ENCODE measurements around the gene PTGES3L. TPM values are rescaled to one million over a fixed set of nuclear protein-coding genes. Genes with fewer than 3 reads are reported as not detected.
"Not testable (repeated sequence)": the region's sequence is repeated elsewhere in the genome, so short reads cannot be mapped to it uniquely, and the experiment has no call there.

PTGES3L gene
- total RNA-seq, 1 donor from 2014 or later: 50.6 TPM

- DNase-seq (peak; percentile 44), ATAC-seq (ENCODE audit: poor library complexity) (peak; percentile 75)
- intact Hi-C loops (cut with DNase I): loop anchor here (2.0 kb wide), 1 partner anchor 95 kb away; no protein-coding TSS in a partner anchor
Observed at GRCh38 chr17:42937712-42938596, 41.9 kb downstream of the PTGES3L start.

GRCh38 chr17:42929497-42929844, 50.4 kb downstream of the PTGES3L start:
- intact Hi-C loops (cut with DNase I): no loop called here
- ATAC-seq (ENCODE audit: poor library complexity): no peak
- DNase-seq: no peak

DNA sequence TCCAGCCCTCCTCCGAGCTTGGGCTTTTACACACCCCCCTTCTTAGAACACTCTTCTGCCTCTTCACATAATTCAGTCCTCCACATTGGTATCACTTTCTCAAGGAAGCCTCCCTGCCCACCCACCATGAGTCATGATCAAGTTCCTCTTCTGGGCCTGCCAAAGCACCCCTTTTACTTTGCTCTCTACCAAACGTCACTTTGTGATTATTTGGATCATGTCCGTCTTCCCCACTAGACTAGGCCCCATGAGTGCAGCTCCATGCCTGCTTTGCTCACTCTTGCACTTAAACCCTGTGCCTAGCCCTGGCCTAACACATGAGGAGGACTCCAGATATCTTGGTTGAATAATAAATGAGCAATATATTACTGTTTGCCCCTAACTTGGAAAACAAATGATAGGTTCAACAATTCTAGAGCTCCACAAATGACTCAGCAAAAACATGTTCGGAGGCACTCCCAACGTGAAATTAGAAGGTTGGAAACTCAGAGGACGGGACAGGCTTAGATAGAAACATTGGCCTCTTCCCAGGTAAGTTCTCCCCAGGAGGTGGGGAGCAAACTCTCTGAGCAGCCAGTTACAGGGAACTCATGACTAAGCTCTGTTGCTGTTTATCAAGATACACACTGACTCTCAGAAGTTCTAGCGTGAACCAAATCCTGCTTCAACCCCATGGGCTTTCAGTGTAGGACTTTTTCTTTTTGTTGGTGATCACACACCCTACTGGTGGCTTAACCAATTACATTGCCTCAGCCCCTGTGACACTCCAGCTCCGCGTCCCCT, 51.0 kb downstream of the PTGES3L start:
- DNase-seq (no peak), ATAC-seq (ENCODE audit: poor library complexity) (peak; percentile 94)
- intact Hi-C loops (cut with DNase I): no loop called here

DNA sequence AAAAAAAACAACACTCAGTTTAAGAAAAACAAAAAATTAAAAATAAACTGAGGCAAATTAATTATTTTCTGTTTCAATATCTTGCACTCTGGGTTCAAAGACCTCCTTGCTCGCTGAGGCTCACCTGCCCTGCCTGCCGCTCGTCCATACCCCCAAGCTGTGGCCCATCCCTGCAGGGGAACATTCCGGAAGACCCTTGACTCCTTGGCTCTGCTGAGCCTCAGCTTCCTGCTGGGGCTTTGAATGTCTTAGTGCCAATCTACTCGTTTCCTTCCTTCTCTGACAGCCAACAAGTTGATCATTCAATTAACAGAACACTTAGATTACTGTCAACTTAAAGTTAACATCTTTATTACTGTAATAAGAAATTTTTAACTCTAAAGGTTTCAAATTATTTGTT, 55.0 kb downstream of the PTGES3L start:
- intact Hi-C loops (cut with DNase I): no loop called here
- DNase-seq: no peak
- ATAC-seq (ENCODE audit: poor library complexity): no peak

DNA sequence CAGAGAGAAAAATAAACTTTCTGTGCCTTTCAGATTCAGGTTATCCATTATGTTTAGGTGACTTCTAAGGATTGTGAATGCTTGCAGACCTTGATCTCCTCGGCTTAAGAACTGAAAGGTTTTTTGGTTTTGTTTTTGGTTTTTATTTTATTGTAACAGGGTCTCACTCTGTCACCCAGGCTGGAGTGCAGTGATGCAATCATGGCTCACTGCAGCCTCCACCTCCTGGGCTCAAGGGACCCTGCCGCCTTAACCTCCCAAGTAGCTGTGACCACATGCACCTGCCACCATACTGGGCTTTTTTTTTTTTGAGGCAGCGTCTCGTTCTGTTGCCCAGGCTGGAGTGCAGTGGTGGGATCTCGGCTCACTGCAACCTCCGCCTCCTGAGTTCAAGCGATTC, 56.4 kb downstream of the PTGES3L start:
- intact Hi-C loops (cut with DNase I); DNase-seq; ATAC-seq (ENCODE audit: poor library complexity): not testable (repeated sequence)

GRCh38 chr17:42922294-42922693, 57.6 kb downstream of the PTGES3L start:
- intact Hi-C loops (cut with DNase I): no loop called here
- DNase-seq (no peak), ATAC-seq (ENCODE audit: poor library complexity) (no peak)

DNA sequence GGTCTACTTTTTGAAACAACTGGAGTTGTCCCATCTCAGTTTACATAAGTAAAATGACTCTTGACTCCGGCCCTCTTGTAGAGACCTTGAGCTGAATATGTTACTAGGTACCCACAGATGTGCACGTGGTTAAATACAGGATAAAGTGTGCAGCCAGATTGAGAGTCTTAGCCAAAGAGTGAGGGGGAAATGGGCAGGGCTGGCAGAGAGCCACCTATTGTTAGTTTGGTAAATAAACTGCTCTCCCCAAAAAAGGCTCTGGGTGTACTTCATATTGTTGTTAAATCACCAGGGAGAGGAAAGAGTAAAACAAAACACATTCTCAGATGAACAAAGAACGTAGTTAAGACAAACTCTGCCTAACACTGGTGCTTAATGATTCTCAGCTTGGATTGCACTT, 59.0 kb downstream of the PTGES3L start:
- intact Hi-C loops (cut with DNase I): no loop called here
- DNase-seq: peak; percentile 58
- ATAC-seq (ENCODE audit: poor library complexity): no peak

GRCh38 chr17:42920106-42920900, 59.6 kb downstream of the PTGES3L start:
- DNase-seq: no peak
- ATAC-seq (ENCODE audit: poor library complexity): no peak
- intact Hi-C loops (cut with DNase I): no loop called here

- DNase-seq; intact Hi-C loops (cut with DNase I); ATAC-seq (ENCODE audit: poor library complexity): not testable (repeated sequence)
Observed at GRCh38 chr17:42919522-42920077, 60.3 kb downstream of the PTGES3L start.

GRCh38 chr17:42918902-42919521, 60.9 kb downstream of the PTGES3L start:
- intact Hi-C loops (cut with DNase I): no loop called here
- DNase-seq (no peak), ATAC-seq (ENCODE audit: poor library complexity) (no peak)

Other genes starting within 250 kb of the PTGES3L start
- 47.2 TPM for gene EZH1, start 235.0 kb downstream of the PTGES3L start, total RNA-seq
- gene RAMP2, start 218.9 kb downstream of the PTGES3L start, total RNA-seq: 38.2 TPM
- 30.3 TPM for gene VPS25, start 206.6 kb downstream of the PTGES3L start, total RNA-seq
- gene WNK4, start 199.5 kb downstream of the PTGES3L start, total RNA-seq: not detected
- gene COA3, start 181.4 kb downstream of the PTGES3L start, total RNA-seq: 67.2 TPM
- not detected for gene CNTD1, start 181.2 kb downstream of the PTGES3L start, total RNA-seq
- gene BECN1, start 155.8 kb downstream of the PTGES3L start, total RNA-seq: 78.0 TPM
- 74.7 TPM for gene PSME3, start 146.7 kb downstream of the PTGES3L start, total RNA-seq
- 0.32 TPM for gene AOC2, start 135.5 kb downstream of the PTGES3L start, total RNA-seq
- gene AOC3, start 128.9 kb downstream of the PTGES3L start, total RNA-seq: 8.3 TPM
- gene G6PC1, start 79.3 kb downstream of the PTGES3L start, total RNA-seq: not detected
- gene AARSD1, start 15.6 kb downstream of the PTGES3L start, total RNA-seq: 30.6 TPM
- gene RUNDC1, start 485 bp upstream of the PTGES3L start, total RNA-seq: 10.0 TPM
- gene RPL27, start 18.3 kb upstream of the PTGES3L start, total RNA-seq: 675 TPM
- gene IFI35, start 26.7 kb upstream of the PTGES3L start, total RNA-seq: 14.4 TPM
- 89.7 TPM for gene VAT1, start 42.3 kb upstream of the PTGES3L start, total RNA-seq
- gene RND2, start 45.2 kb upstream of the PTGES3L start, total RNA-seq: 0.65 TPM
- 7.3 TPM for gene BRCA1, start 145.3 kb upstream of the PTGES3L start, total RNA-seq
- gene NBR1, start 191.1 kb upstream of the PTGES3L start, total RNA-seq: 91.1 TPM
- gene TMEM106A, start 231.8 kb upstream of the PTGES3L start, total RNA-seq: 3.6 TPM
- not detected for gene CCDC200, start 248.5 kb upstream of the PTGES3L start, total RNA-seq